ENCODE results near the gene MKI67.

MKI67 gene

DNA sequence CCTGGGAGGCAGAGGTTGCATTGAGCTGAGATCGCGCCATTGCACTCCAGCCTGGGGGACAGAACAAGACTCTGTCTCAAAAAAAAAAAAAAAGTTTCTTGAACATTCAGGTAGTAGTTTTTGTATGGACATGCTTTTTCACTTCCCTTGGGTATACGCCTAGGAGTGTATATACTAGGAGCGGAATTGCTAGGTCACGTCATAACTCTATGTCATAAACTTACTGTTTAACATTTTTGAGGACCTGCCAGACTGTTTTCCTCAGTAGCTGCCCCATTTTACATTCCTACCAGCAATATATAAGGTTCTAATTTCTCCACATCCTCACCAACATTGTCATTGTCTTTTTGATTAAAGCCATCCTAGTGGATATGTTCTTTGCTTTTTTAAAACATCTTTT, 51.6 kb downstream of the MKI67 start:
- TF ChIP-seq, protein P1, sequence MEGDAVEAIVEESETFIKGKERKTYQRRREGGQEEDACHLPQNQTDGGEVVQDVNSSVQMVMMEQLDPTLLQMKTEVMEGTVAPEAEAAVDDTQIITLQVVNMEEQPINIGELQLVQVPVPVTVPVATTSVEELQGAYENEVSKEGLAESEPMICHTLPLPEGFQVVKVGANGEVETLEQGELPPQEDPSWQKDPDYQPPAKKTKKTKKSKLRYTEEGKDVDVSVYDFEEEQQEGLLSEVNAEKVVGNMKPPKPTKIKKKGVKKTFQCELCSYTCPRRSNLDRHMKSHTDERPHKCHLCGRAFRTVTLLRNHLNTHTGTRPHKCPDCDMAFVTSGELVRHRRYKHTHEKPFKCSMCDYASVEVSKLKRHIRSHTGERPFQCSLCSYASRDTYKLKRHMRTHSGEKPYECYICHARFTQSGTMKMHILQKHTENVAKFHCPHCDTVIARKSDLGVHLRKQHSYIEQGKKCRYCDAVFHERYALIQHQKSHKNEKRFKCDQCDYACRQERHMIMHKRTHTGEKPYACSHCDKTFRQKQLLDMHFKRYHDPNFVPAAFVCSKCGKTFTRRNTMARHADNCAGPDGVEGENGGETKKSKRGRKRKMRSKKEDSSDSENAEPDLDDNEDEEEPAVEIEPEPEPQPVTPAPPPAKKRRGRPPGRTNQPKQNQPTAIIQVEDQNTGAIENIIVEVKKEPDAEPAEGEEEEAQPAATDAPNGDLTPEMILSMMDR (IDR thresholded peaks at IDR 0.05), result no peak

DNA sequence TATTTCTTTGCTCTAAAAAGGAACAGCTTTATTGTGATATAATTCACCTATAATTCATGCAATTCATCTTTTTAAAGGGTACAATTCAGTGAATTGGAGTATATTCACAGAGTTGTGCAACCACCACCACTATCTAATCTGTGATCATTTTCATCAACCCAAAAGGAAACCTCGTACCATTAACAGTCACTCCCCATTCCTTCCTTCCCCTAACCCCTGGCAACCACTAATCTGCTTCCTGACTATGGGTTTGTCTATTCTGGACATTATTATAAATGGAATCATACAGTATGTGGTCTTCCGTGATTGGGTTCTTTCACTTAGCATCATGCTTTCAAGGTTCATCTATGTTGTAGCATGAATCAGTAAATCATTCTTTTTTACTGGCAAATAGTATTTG, 52.3 kb downstream of the MKI67 start:
- TF ChIP-seq, protein P1 (IDR thresholded peaks at IDR 0.05), result no peak

DNA sequence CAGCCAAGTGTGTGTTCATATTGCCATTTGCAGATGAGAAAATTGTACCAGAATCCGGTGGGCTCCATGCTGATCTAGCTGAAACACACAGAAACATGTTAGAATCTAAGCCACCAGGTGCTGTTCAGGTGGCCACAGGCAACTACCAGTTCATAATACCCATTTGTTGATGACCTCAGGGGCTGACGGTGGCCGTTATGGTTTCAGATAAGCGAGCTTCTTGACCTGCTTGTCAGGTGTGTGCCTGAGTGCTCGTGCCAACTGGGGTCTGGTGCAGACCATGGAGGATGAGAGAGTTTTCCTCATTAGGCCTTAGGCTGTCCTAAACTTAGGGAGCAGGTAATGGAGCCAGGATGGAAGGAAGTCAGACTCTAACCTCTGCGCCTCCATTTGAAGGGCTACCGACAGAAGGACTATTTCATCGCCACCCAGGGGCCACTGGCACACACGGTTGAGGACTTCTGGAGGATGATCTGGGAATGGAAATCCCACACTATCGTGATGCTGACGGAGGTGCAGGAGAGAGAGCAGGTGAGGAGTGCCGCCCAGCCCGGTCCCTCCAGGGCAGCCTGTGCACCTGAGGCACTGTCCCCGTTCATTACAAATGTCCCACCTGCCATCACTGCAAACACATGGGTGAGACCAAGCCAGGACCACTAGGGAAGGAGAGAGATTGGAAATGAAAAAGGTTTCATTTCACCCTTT, 53.1 kb downstream of the MKI67 start:
- TF ChIP-seq, protein P1 (IDR thresholded peaks at IDR 0.05), result no peak

DNA sequence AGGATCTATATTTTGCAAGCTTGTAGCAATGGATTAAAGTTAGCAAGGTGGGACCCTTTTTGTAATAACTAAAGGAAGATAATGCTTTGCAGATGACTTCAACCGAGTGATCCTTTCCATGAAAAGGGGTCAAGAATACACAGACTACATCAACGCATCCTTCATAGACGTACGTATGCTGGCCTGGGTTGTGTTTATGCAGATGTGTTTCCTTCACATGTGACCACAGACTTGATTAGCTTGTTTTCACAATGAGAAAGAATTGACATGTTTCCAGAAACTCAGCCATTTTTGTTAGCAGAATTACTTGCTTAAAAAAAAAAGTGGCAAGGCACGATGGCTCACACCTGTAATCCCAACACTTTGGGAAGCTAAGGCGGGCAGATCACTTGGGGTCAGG, 54.2 kb downstream of the MKI67 start:
- TF ChIP-seq, protein P1 (IDR thresholded peaks at IDR 0.05), result no peak

DNA sequence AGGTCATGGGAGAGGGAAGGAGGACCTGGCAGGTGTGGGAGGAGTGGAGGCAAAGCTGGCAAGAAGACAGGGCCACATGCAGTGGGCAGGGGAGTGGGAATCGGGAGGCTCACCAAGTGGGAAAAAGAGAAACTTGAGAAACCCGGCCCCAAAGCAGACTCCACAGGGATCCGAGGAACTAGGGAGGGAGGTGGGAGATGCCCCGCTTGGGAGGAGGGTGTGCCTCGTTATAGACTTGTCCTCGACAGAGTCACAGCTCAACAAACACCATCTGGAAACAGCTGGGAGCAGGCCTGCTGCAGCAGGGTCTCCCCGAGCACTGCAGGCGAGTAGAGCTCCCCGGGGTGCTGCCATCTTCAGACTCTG, 54.8 kb downstream of the MKI67 start:
- TF ChIP-seq, protein P1 (IDR thresholded peaks at IDR 0.05), result no peak

DNA sequence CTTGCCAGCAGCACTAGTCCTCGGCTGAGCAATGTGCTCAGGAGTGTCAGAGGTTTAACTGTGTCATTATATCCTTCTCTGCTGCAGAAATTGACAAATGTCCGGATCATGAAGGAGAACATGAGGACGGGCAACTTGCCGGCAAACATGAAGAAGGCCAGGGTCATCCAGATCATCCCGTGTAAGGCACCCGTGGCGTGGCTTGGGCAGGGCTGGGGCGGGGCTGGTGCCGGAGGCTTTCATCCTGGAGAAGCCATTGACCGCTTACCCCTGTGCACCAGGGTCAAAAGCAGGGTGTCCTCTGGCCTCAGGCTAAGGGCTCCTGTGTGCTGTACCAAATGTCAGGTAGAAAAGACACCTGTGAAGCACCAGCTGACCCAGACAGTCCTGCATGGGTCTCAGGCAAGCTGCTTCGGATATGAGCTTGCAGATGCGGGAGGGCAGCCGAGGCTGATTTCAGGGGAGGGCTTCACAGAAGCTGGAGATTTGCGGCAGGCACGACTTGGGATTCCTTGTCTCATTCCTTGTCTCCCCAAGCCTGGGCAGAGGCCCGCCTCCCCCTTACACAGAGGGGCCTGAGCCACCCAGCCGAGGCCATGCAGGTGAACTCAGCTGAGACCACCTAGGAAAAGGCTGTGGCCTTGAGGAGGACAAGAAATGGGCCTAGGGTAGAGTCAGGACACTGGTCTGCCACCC, 55.4 kb downstream of the MKI67 start:
- TF ChIP-seq, protein P1 (IDR thresholded peaks at IDR 0.05), result no peak

DNA sequence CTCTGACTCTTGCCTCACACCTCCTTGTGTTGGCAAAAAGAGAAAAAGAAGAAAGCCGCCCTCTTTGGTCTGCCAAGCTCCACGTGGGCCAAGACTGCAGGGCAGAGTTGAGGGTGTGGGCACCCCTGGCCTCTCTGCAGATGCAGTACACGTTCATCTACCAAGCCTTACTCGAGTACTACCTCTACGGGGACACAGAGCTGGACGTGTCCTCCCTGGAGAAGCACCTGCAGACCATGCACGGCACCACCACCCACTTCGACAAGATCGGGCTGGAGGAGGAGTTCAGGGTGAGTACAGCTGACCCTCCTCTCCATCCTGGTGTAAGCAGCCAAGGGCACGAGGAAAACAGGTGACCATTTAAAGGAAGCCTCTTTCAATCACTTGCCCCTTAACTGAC, 56.1 kb downstream of the MKI67 start:
- TF ChIP-seq, protein P1 (IDR thresholded peaks at IDR 0.05), result no peak
